Fibroblast of the aortic adventitia (primary cell): ENCODE results near the gene SMPX. TPM values are rescaled to one million over a fixed set of nuclear protein-coding genes. Genes with fewer than 3 reads are reported as not detected.

ENCODE experiments used
- DNase-seq: peaks from one replicate; pipeline ENCODE4 v3.0.0-alpha.2; 2010; ENCODE audit warnings: low read depth
- H3K4me3 ChIP-seq: 2 replicates; pipeline ENCODE4 v1.5.1; 2011; ENCODE audit warnings: low read depth, mild to moderate bottlenecking, control low read depth, low read length, moderate library complexity
- CTCF ChIP-seq: IDR thresholded peaks from 2 replicates; pipeline ENCODE4 v1.5.1; 2011; ENCODE audit warnings: mild to moderate bottlenecking, low read length, control low read depth, inconsistent platforms; ENCODE audit not compliant: insufficient read depth
- total RNA-seq: library from RNA; depleted of rRNA; stranded (reverse); fragments of >200 nt; gene quantifications from 2 replicates; pipeline ENCODE4 v1.2.3, GENCODE V29; 2012; ENCODE audit warnings: low replicate concordance

SMPX gene
- total RNA-seq: not detected in 2 replicates

GRCh38 chrX:21757960-21758359 is at the start of gene SMPX:
Gene SMPX (minus strand): TSS chrX:21758116. CDS start chrX:21754290, 3,826 bp downstream.
- no peak for TF ChIP-seq CTCF
- DNase-seq: no peak
- no peak within 1 kb of the TSS for H3K4me3 ChIP-seq

GRCh38 chrX:21806691-21807090 is 48.8 kb upstream of the SMPX start:
- no peak overlapping the region for H3K4me3 ChIP-seq
- DNase-seq: no peak
- TF ChIP-seq CTCF: no peak

- H3K4me3 ChIP-seq: no peak overlapping the region
- peak; percentile 16 for DNase-seq
- no peak for TF ChIP-seq CTCF
These were observed 44.9 kb upstream of the SMPX start for GRCh38 chrX:21802839-21803238.

- no peak overlapping the region for H3K4me3 ChIP-seq
- no peak for TF ChIP-seq CTCF
- no peak for DNase-seq
These were observed 44.2 kb upstream of the SMPX start for GRCh38 chrX:21802054-21802670.

- no peak for TF ChIP-seq CTCF
- no peak overlapping the region for H3K4me3 ChIP-seq
- peak; percentile 41 for DNase-seq
These were observed 42.4 kb upstream of the SMPX start for GRCh38 chrX:21800344-21800770.

GRCh38 chrX:21799767-21800166 is 41.9 kb upstream of the SMPX start:
- no peak for DNase-seq
- no peak overlapping the region for H3K4me3 ChIP-seq
- no peak for TF ChIP-seq CTCF
